NCI-H1417 (cell line): ENCODE measurements around the gene MSI2.

ENCODE experiments used
- DNase-seq, 3 experiments: peaks; one replicate each; lab custom pipeline; 2025; lab: John Stamatoyannopoulos, UW

Gene MSI2

GRCh38 chr17:57269598-57270255 is 13.4 kb downstream of the MSI2 start:
- no peak for DNase-seq

GRCh38 chr17:57270801-57271245 is 14.5 kb downstream of the MSI2 start:
- no peak for DNase-seq

- no peak for DNase-seq
These were observed 15.5 kb downstream of the MSI2 start for GRCh38 chr17:57271821-57272220.

GRCh38 chr17:57273490-57273889 is 17.2 kb downstream of the MSI2 start:
- no peak for DNase-seq

GRCh38 chr17:57274162-57274561 is 17.8 kb downstream of the MSI2 start:
- no peak for DNase-seq

- no peak for DNase-seq
These were observed 18.9 kb downstream of the MSI2 start for GRCh38 chr17:57275071-57275764.

GRCh38 chr17:57276621-57277020 is 20.3 kb downstream of the MSI2 start:
- DNase-seq, result no peak

GRCh38 chr17:57277923-57278604 is 21.7 kb downstream of the MSI2 start:
- DNase-seq, result no peak

GRCh38 chr17:57278740-57279387 is 22.5 kb downstream of the MSI2 start:
- no peak for DNase-seq

GRCh38 chr17:57279432-57279831 is 23.1 kb downstream of the MSI2 start:
- DNase-seq, result no peak

- no peak for DNase-seq
These were observed 25.6 kb downstream of the MSI2 start for GRCh38 chr17:57281887-57282286.

- peak in 2 of 3 experiments; percentile 49 to 75 for DNase-seq
These were observed 26.0 kb downstream of the MSI2 start for GRCh38 chr17:57282296-57282695.

GRCh38 chr17:57283203-57283971 is 27.1 kb downstream of the MSI2 start:
- no peak for DNase-seq

GRCh38 chr17:57284583-57284982 is 28.3 kb downstream of the MSI2 start:
- DNase-seq, result no peak

- peak in 1 of 3 experiments; percentile 28 for DNase-seq
These were observed 28.8 kb downstream of the MSI2 start for GRCh38 chr17:57284984-57285646.

- peak in 1 of 3 experiments; percentile 63 for DNase-seq
These were observed 29.4 kb downstream of the MSI2 start for GRCh38 chr17:57285701-57286100.

- DNase-seq, result peak; percentile 31 to 97 (median 81)
These were observed 30.2 kb downstream of the MSI2 start for GRCh38 chr17:57286399-57287105.

- peak in 1 of 3 experiments; percentile 46 for DNase-seq
These were observed 31.9 kb downstream of the MSI2 start for GRCh38 chr17:57288040-57288772.

GRCh38 chr17:57288773-57289121 is 32.4 kb downstream of the MSI2 start:
- no peak for DNase-seq

GRCh38 chr17:57289130-57289529 is 32.8 kb downstream of the MSI2 start:
- DNase-seq, result peak in 2 of 3 experiments; percentile 20 to 26
